Measurements from ENCODE around the gene CHD2. TPM values are rescaled to one million over a fixed set of nuclear protein-coding genes. Genes with fewer than 3 reads are reported as not detected.
"Not testable (repeated sequence)": the region's sequence is repeated elsewhere in the genome, so short reads cannot be mapped to it uniquely, and the experiment has no call there.

The CHD2 gene
- total RNA-seq, 4 donors from 2014 or later, result 26.9 to 55.5 (median 33.7) TPM

- Histone ChIP-seq H3K9me3 (no peaks in the 10 kb centered on the region), H3K27me3 (no peaks in the 10 kb centered on the region), H3K36me3 (peaks cover 0 to 14% of the 10 kb centered on the region in 2 donors), H3K27ac (peak overlapping the region; percentile 89 to 94 (median 91)), H3K4me1 (peaks cover 58 to 59% of the 10 kb centered on the region in 2 donors), H3K4me3 (peak overlapping the region in 1 of 4 donors; percentile 27)
- DNase-seq, result peak; percentile 43 to 83
- in situ Hi-C loops (cut with MboI; ENCODE audit: low sequenced_read_pairs in 4 of 4), result loop anchor here (5.0 to 25.0 kb wide), 5 partner anchors 935 to 1282 kb away; no protein-coding TSS in a partner anchor
- peak; percentile 19 to 31 for ATAC-seq
- intact Hi-C loops (cut with DNase I; ENCODE audit: low total_unique reads), result loop anchor here (1.0 to 5.0 kb wide), 7 partner anchors 37 to 1089 kb away; no protein-coding TSS in a partner anchor
- TF ChIP-seq CTCF (IDR thresholded peaks at IDR 0.05 in 4 of 5, conservative IDR thresholded peaks at IDR 0.05 in 1 of 5) (no peak), POLR2A (IDR thresholded peaks at IDR 0.05) (no peak)
These were observed 129.8 kb downstream of the CHD2 start for GRCh38 chr15:93029836-93030429.

- TF ChIP-seq CTCF (IDR thresholded peaks at IDR 0.05 in 4 of 5, conservative IDR thresholded peaks at IDR 0.05 in 1 of 5), result peak; percentile 88 to 94 (median 92)
- no peak for TF ChIP-seq POLR2A (IDR thresholded peaks at IDR 0.05)
- Histone ChIP-seq H3K36me3 (peaks cover 0 to 7% of the 10 kb centered on the region in 2 donors), H3K9me3 (no peaks in the 10 kb centered on the region), H3K27ac (peak overlapping the region; percentile 89 to 94 (median 91)), H3K4me1 (peaks cover 53 to 55% of the 10 kb centered on the region in 2 donors), H3K27me3 (no peaks in the 10 kb centered on the region), H3K4me3 (peak overlapping the region in 1 of 4 donors; percentile 14)
- peak; percentile 51 to 58 for ATAC-seq
- intact Hi-C loops (cut with DNase I; ENCODE audit: low total_unique reads), result loop anchor here (1.0 to 5.0 kb wide), 4 partner anchors 58 to 1089 kb away; no protein-coding TSS in a partner anchor
- in situ Hi-C loops (cut with MboI; ENCODE audit: low sequenced_read_pairs in 4 of 4), result loop anchor here in 3 of 4 donors (10.0 to 25.0 kb wide), 4 partner anchors 934 to 1282 kb away; no protein-coding TSS in a partner anchor
- peak; percentile 67 to 85 for DNase-seq
These were observed 130.4 kb downstream of the CHD2 start for GRCh38 chr15:93030430-93031102.

- in situ Hi-C loops (cut with MboI; ENCODE audit: low sequenced_read_pairs in 4 of 4), result loop anchor here in 3 of 4 donors (10.0 to 25.0 kb wide), 4 partner anchors 934 to 1281 kb away; no protein-coding TSS in a partner anchor
These were observed 131.0 kb downstream of the CHD2 start for GRCh38 chr15:93031103-93031464.

GRCh38 chr15:93031557-93032384 lies 131.6 kb downstream of the CHD2 start:
- H3K36me3 ChIP-seq, H3K27me3 ChIP-seq, H3K9me3 ChIP-seq, ATAC-seq, H3K4me3 ChIP-seq: not testable (repeated sequence)
- peak in 1 of 2 donors; percentile 23 for DNase-seq
- peak overlapping the region in 1 of 4 donors; percentile 92 for H3K27ac ChIP-seq
- intact Hi-C loops (cut with DNase I; ENCODE audit: low total_unique reads) (loop anchor here (2.0 to 5.0 kb wide), 2 partner anchors 585 to 951 kb away; no protein-coding TSS in a partner anchor), in situ Hi-C loops (cut with MboI; ENCODE audit: low sequenced_read_pairs in 4 of 4) (loop anchor here in 3 of 4 donors (10.0 to 25.0 kb wide), 4 partner anchors 933 to 1281 kb away; no protein-coding TSS in a partner anchor)
- peaks cover 43 to 45% of the 10 kb centered on the region in 2 donors for H3K4me1 ChIP-seq

More at GRCh38 chr15:93031103-93031464, 131.0 kb downstream of the CHD2 start:
- Histone ChIP-seq H3K27ac (peak overlapping the region; percentile 89 to 94 (median 91)), H3K9me3 (no peaks in the 10 kb centered on the region), H3K4me1 (peaks cover 49 to 50% of the 10 kb centered on the region in 2 donors), H3K27me3 (no peaks in the 10 kb centered on the region), H3K4me3 (peak overlapping the region in 1 of 4 donors; percentile 14), H3K36me3 (peaks cover 0 to 2% of the 10 kb centered on the region in 2 donors)
- TF ChIP-seq CTCF (IDR thresholded peaks at IDR 0.05 in 4 of 5, conservative IDR thresholded peaks at IDR 0.05 in 1 of 5) (no peak), POLR2A (IDR thresholded peaks at IDR 0.05) (no peak)
- DNase-seq (peak in 1 of 2 donors; percentile 43), ATAC-seq (no peak)
- intact Hi-C loops (cut with DNase I; ENCODE audit: low total_unique reads), result loop anchor here (2.0 to 5.0 kb wide), 2 partner anchors 586 to 951 kb away; no protein-coding TSS in a partner anchor

- not testable (repeated sequence) for H3K36me3 ChIP-seq, H3K27me3 ChIP-seq, H3K4me3 ChIP-seq, ATAC-seq, H3K9me3 ChIP-seq, H3K27ac ChIP-seq
- peak in 1 of 2 donors; percentile 9 for DNase-seq
- intact Hi-C loops (cut with DNase I; ENCODE audit: low total_unique reads) (loop anchor here (5.0 kb wide), 1 partner anchor 950 kb away; no protein-coding TSS in a partner anchor), in situ Hi-C loops (cut with MboI; ENCODE audit: low sequenced_read_pairs in 4 of 4) (loop anchor here in 3 of 4 donors (10.0 to 25.0 kb wide), 4 partner anchors 932 to 1280 kb away; no protein-coding TSS in a partner anchor)
- peaks cover 40 to 42% of the 10 kb centered on the region in 2 donors for H3K4me1 ChIP-seq
These were observed 132.5 kb downstream of the CHD2 start for GRCh38 chr15:93032515-93033206.
